ENCODE measurements around the gene VSX2. TPM values are rescaled to one million over a fixed set of nuclear protein-coding genes. Genes with fewer than 3 reads are reported as not detected.

Gene VSX2
- polyA plus RNA-seq, 1 of the 3 experiments (the other 2 are of a cell fraction): not detected

DNA sequence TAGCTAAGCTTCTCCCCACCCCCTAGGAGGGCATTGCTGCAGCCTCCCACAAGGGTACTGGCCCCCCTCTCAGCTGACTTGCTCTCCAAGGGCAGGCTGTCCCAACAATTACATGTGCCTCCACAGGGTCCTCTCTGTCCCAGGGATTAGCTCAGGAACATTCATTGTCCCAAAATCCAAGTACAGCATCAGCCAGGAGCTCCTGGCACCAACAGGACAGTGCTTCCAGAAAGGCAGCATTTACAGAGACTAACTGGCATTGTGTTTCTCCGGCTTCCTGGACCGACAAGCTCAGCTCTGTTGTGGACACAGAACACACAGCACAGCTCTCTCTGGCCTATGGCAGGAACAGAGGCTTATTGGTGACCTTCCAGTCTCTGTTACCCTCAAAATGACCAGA lies 41.8 kb downstream of the VSX2 start:
- Histone ChIP-seq H4K20me1 (ENCODE audit: insufficient read depth) (no peaks in the 10 kb centered on the region), H3K4me3 (ENCODE audit: low read depth in 2 of 2, low read length in 1 of 2) (no peak overlapping the region), H3K9me3 (no peaks in the 10 kb centered on the region), H3K4me2 (no peak overlapping the region), H3K36me3 (replicated peaks in 1 of 2; ENCODE audit: control insufficient read depth in 1 of 2, insufficient read depth in 2 of 2, low read length in 1 of 2) (peaks cover 8 to 18% of the 10 kb centered on the region in 2 experiments), H3K4me1 (ENCODE audit: control insufficient read depth in 1 of 2, insufficient read depth in 2 of 2, low read depth in 1 of 2, low read length in 1 of 2) (no peaks in the 10 kb centered on the region), H3F3A (replicated peaks; ENCODE audit: insufficient read depth) (peaks cover 3% of the 10 kb centered on the region), H3K9ac (no peak overlapping the region), H3K27ac (ENCODE audit: low read depth in 2 of 2, low read length in 1 of 2) (no peak overlapping the region), H3K9me2 (no peaks in the 10 kb centered on the region), H2AFZ (ENCODE audit: low read depth) (no peak overlapping the region), H3K27me3 (ENCODE audit: insufficient read depth) (no peaks in the 10 kb centered on the region), H3K79me2 (ENCODE audit: insufficient read depth) (no peaks in the 10 kb centered on the region)
- TF ChIP-seq CHD2 (IDR thresholded peaks at IDR 0.05; ENCODE audit: low read length, partially characterized antibody) (no peak), FOXJ3 (CRISPR knock-in tag; IDR thresholded peaks at IDR 0.05) (no peak), ELF1 (IDR thresholded peaks at IDR 0.05) (no peak), RCOR1 (IDR thresholded peaks at IDR 0.05; ENCODE audit: low read length) (no peak), FOSL2 (IDR thresholded peaks at IDR 0.05; ENCODE audit: borderline replicate concordance, low read depth) (no peak), SIN3A (IDR thresholded peaks at IDR 0.05; ENCODE audit: borderline replicate concordance, low read depth, low read length) (no peak), FOXM1 (IDR thresholded peaks at IDR 0.05; ENCODE audit: low read depth) (no peak), MEF2A (IDR thresholded peaks at IDR 0.05; ENCODE audit: borderline replicate concordance, low read depth) (no peak), TEAD4 (IDR thresholded peaks at IDR 0.05; ENCODE audit: borderline replicate concordance, insufficient read depth) (no peak)
- TF ChIP-seq, protein P1, sequence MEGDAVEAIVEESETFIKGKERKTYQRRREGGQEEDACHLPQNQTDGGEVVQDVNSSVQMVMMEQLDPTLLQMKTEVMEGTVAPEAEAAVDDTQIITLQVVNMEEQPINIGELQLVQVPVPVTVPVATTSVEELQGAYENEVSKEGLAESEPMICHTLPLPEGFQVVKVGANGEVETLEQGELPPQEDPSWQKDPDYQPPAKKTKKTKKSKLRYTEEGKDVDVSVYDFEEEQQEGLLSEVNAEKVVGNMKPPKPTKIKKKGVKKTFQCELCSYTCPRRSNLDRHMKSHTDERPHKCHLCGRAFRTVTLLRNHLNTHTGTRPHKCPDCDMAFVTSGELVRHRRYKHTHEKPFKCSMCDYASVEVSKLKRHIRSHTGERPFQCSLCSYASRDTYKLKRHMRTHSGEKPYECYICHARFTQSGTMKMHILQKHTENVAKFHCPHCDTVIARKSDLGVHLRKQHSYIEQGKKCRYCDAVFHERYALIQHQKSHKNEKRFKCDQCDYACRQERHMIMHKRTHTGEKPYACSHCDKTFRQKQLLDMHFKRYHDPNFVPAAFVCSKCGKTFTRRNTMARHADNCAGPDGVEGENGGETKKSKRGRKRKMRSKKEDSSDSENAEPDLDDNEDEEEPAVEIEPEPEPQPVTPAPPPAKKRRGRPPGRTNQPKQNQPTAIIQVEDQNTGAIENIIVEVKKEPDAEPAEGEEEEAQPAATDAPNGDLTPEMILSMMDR (IDR thresholded peaks at IDR 0.05): no peak
- TF ChIP-seq, protein P2, sequence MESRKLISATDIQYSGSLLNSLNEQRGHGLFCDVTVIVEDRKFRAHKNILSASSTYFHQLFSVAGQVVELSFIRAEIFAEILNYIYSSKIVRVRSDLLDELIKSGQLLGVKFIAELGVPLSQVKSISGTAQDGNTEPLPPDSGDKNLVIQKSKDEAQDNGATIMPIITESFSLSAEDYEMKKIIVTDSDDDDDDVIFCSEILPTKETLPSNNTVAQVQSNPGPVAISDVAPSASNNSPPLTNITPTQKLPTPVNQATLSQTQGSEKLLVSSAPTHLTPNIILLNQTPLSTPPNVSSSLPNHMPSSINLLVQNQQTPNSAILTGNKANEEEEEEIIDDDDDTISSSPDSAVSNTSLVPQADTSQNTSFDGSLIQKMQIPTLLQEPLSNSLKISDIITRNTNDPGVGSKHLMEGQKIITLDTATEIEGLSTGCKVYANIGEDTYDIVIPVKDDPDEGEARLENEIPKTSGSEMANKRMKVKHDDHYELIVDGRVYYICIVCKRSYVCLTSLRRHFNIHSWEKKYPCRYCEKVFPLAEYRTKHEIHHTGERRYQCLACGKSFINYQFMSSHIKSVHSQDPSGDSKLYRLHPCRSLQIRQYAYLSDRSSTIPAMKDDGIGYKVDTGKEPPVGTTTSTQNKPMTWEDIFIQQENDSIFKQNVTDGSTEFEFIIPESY (IDR thresholded peaks at IDR 0.05; ENCODE audit: borderline replicate concordance, low read depth): no peak
- TF ChIP-seq, protein P3, sequence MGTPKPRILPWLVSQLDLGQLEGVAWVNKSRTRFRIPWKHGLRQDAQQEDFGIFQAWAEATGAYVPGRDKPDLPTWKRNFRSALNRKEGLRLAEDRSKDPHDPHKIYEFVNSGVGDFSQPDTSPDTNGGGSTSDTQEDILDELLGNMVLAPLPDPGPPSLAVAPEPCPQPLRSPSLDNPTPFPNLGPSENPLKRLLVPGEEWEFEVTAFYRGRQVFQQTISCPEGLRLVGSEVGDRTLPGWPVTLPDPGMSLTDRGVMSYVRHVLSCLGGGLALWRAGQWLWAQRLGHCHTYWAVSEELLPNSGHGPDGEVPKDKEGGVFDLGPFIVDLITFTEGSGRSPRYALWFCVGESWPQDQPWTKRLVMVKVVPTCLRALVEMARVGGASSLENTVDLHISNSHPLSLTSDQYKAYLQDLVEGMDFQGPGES (IDR thresholded peaks at IDR 0.05; ENCODE audit: low read depth, low read length): no peak
- TF ChIP-seq, protein P4, sequence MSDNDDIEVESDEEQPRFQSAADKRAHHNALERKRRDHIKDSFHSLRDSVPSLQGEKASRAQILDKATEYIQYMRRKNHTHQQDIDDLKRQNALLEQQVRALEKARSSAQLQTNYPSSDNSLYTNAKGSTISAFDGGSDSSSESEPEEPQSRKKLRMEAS (IDR thresholded peaks at IDR 0.05; ENCODE audit: low read depth): no peak
- WGBS (ENCODE audit: low lambda C conversion rate): 95% methylated on average over 2 of the region's 2 CpGs
- no peak for DNase-seq
- CTCF ChIA-PET: interaction anchor here (0.8 to 1.5 kb wide), 3 partner anchors 9 to 24 kb away, joined by 3 to 5 read pairs (median 4); no protein-coding TSS in a partner anchor
- POLR2A ChIA-PET: no interaction called here

All from SK-N-SH (cell line).